ENCODE results near the gene KLC1. TPM values are rescaled to one million over a fixed set of nuclear protein-coding genes. Genes with fewer than 3 reads are reported as not detected.

The KLC1 gene
- total and polyA plus RNA-seq, 2 of the 8 experiments (the other 6 are each of a cell fraction or from before 2014, with no cell fraction given): 84.6 to 134 TPM

- Histone ChIP-seq H4K20me1 (replicated peaks in 1 of 2; ENCODE audit: control insufficient read depth in 1 of 2, insufficient read depth in 2 of 2, low read length in 2 of 2) (no peaks in the 10 kb centered on the region), H3K14ac (ENCODE audit: insufficient read length) (no peak overlapping the region), H2BK20ac (ENCODE audit: low read length) (no peak overlapping the region), H2BK15ac (ENCODE audit: low read length) (no peak overlapping the region), H3K27me3 (replicated peaks in 1 of 4; ENCODE audit: control insufficient read depth in 3 of 4, extremely low read depth in 1 of 4, insufficient read depth in 3 of 4, low read length in 3 of 4) (no peaks in the 10 kb centered on the region), H3K56ac (replicated peaks; ENCODE audit: insufficient read length, low read depth, low read length) (no peak overlapping the region), H3K4me1 (replicated peaks in 1 of 4; ENCODE audit: control insufficient read depth in 3 of 4, insufficient read depth in 4 of 4, low read length in 3 of 4) (peaks cover 0 to 8% (median 3%) of the 10 kb centered on the region in 4 experiments; a peak in 3 of 7 replicates), H3K79me1 (ENCODE audit: low read depth, low read length) (no peaks in the 10 kb centered on the region), H3K79me2 (ENCODE audit: control insufficient read depth in 1 of 2, insufficient read depth in 2 of 2, low read length in 2 of 2) (no peaks in the 10 kb centered on the region), H3K23me2 (ENCODE audit: low read depth, low read length) (no peaks in the 10 kb centered on the region), H2AFZ (ENCODE audit: low read length) (no peak overlapping the region), H4K5ac (ENCODE audit: insufficient read length, low read depth, low read length) (no peak overlapping the region), H2BK120ac (replicated peaks; ENCODE audit: low read depth, low read length) (no peak overlapping the region), H3K23ac (ENCODE audit: insufficient read length) (no peak overlapping the region), H3K4me3 (ENCODE audit: extremely low read depth in 1 of 4, insufficient read depth in 2 of 4, low read depth in 3 of 4, low read length in 4 of 4) (no peak overlapping the region), H2BK12ac (ENCODE audit: low read depth, low read length) (no peak overlapping the region), H3K18ac (ENCODE audit: extremely low read depth, low read length) (no peak overlapping the region), H3K36me3 (ENCODE audit: control insufficient read depth in 2 of 4, insufficient read depth in 4 of 4, low read length in 3 of 4) (no peaks in the 10 kb centered on the region), H4K91ac (replicated peaks; ENCODE audit: insufficient read length, low read length) (no peak overlapping the region), H3K9me3 (ENCODE audit: insufficient read depth in 2 of 2, low read depth in 1 of 2, low read length in 1 of 2) (peaks cover 9 to 12% of the 10 kb centered on the region in 2 experiments; a peak in 3 of 4 replicates), H3K4me2 (ENCODE audit: insufficient read depth in 1 of 2, low read depth in 2 of 2, low read length in 2 of 2) (no peak overlapping the region), H2AK5ac (ENCODE audit: low read depth, low read length) (no peak overlapping the region), H3K4ac (replicated peaks; ENCODE audit: insufficient read length, low read depth, low read length) (no peak overlapping the region), H3K27ac (ENCODE audit: low read depth, low read length) (no peak overlapping the region), H2BK5ac (ENCODE audit: low read depth, low read length) (no peak overlapping the region), H4K8ac (ENCODE audit: extremely low read depth, insufficient read depth, low read length) (no peak overlapping the region), H3K9ac (replicated peaks in 1 of 4; ENCODE audit: extremely low read depth in 1 of 4, low read depth in 3 of 4, low read length in 3 of 4) (no peak overlapping the region)
- DNase-seq (ENCODE audit: low read depth in 1 of 2, low spot score in 2 of 2) (no peak), FAIRE-seq (no peak)
- POLR2A ChIA-PET (ENCODE audit: partially characterized antibody): no interaction called here
- TF ChIP-seq SIRT6 (IDR thresholded peaks at IDR 0.05; ENCODE audit: low read length): no peak
- TF ChIP-seq HDAC6 (IDR thresholded peaks at IDR 0.05; ENCODE audit: low read depth, low read length): no peak
- CTCF ChIA-PET (ENCODE audit: partially characterized antibody): interaction anchor here (0.9 kb wide), 1 partner anchor 12 kb away, joined by 3 read pairs; no protein-coding TSS in a partner anchor
- WGBS, 2 experiments (ENCODE audit: extremely low coverage in 1 of 2, insufficient coverage in 1 of 2, insufficient read length in 1 of 2, insufficient replicate concordance in 2 of 2, low coverage in 1 of 2, low lambda C conversion rate in 2 of 2, missing lambda C conversion rate in 1 of 2): 97% methylated on average over 2 of the region's 2 CpGs; no CpG with 5 or more reads in 1 of the 2 experiments
These were observed 17.8 kb upstream of the KLC1 start for GRCh38 chr14:103611215-103611614.
